Loucy (cell line): ENCODE results near the gene ACTN1.

ENCODE experiments used
- EZH2phosphoT487 ChIP-seq: fragments of 200-600 bp; IDR thresholded peaks from 2 replicates; pipeline ENCODE4 v1.6.1; 2018; ENCODE audit warnings: antibody characterized with exemption, mild to moderate bottlenecking, moderate library complexity, borderline replicate concordance
- TF ChIP-seq, protein P1 (sequence below): fragments of 200-600 bp; sonication (generic); conservative IDR thresholded peaks from 2 replicates; pipeline ENCODE4 v1.5.1; 2014; ENCODE audit warnings: mild to moderate bottlenecking, antibody characterized with exemption, low read length

DNA sequence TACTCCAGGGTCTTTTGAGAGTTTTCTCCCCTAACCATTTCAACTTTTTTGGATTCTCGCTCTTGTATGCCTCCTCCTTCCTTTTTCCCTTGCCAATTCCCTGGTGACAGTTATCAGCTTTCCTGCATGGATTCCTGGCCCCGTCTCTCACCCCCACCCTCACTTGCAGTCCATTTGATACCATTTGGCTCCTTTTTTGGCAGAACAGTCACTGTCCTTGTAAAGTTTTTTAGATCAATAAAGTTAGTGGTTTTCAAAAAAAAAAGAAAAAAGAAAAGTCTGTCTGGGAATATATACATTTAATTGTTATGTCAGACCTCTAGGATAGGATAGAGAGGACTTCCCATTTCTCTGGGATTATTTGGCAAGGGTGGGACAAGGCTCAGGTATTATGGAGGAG lies 42.1 kb downstream of the ACTN1 start:
- TF ChIP-seq, protein P1, sequence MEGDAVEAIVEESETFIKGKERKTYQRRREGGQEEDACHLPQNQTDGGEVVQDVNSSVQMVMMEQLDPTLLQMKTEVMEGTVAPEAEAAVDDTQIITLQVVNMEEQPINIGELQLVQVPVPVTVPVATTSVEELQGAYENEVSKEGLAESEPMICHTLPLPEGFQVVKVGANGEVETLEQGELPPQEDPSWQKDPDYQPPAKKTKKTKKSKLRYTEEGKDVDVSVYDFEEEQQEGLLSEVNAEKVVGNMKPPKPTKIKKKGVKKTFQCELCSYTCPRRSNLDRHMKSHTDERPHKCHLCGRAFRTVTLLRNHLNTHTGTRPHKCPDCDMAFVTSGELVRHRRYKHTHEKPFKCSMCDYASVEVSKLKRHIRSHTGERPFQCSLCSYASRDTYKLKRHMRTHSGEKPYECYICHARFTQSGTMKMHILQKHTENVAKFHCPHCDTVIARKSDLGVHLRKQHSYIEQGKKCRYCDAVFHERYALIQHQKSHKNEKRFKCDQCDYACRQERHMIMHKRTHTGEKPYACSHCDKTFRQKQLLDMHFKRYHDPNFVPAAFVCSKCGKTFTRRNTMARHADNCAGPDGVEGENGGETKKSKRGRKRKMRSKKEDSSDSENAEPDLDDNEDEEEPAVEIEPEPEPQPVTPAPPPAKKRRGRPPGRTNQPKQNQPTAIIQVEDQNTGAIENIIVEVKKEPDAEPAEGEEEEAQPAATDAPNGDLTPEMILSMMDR = no peak
- TF ChIP-seq EZH2phosphoT487 = no peak
